CD4-positive, alpha-beta T cell treated with Interferon gamma for 1 hour (primary cell): ENCODE measurements around the gene PRUNE2.
"Not testable (repeated sequence)": the region's sequence is repeated elsewhere in the genome, so short reads cannot be mapped to it uniquely, and the experiment has no call there.

ENCODE experiments used
- DNase-seq: peaks from one replicate; pipeline ENCODE4 v3.0.0-alpha.2; 2020

The PRUNE2 gene

GRCh38 chr9:76858248-76858647 lies 47.7 kb downstream of the PRUNE2 start:
- not testable (repeated sequence) for DNase-seq

- DNase-seq, result no peak
Observed at GRCh38 chr9:76856016-76856415, 49.9 kb downstream of the PRUNE2 start.

GRCh38 chr9:76855015-76855414 lies 50.9 kb downstream of the PRUNE2 start:
- no peak for DNase-seq

- no peak for DNase-seq
Observed at GRCh38 chr9:76852026-76852425, 53.9 kb downstream of the PRUNE2 start.

DNA sequence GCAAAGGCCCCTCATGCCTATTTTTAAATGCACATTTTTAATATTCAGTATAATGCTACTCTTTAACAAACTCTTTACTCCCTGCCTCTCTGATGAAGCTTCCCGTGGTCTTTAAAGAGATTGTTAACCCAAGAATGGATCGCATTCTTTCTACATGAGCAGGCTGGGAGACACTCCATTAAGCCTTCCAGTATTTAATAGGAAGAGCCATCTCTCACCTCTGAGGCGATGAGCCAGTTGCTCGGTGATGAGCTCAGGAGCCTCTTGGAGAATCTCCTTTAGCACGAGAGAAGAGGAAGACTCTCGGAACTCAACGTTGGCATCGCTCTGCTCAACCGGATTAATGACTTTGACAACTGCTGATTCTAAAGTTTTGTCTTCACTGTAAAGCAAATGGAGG lies 59.6 kb downstream of the PRUNE2 start:
- DNase-seq, result no peak

DNA sequence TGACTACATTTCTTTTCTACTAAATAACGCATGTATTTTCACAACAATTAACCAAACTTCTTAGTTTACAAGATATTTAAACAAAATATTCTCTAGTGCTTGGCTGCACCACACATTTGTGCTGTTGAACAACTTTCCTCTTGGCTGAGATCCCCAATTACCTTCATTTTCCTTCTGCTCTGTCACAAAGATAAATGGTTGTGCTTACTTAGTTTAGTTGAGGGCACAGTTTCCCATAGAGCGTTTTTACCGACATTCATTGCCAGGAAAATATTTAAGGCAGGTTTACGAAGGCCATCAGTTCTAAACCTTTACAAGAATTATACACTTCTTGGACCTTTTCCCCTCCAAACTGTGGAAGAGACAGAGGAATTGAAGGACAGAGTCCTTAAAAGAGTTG lies 60.7 kb downstream of the PRUNE2 start:
- no peak for DNase-seq

DNA sequence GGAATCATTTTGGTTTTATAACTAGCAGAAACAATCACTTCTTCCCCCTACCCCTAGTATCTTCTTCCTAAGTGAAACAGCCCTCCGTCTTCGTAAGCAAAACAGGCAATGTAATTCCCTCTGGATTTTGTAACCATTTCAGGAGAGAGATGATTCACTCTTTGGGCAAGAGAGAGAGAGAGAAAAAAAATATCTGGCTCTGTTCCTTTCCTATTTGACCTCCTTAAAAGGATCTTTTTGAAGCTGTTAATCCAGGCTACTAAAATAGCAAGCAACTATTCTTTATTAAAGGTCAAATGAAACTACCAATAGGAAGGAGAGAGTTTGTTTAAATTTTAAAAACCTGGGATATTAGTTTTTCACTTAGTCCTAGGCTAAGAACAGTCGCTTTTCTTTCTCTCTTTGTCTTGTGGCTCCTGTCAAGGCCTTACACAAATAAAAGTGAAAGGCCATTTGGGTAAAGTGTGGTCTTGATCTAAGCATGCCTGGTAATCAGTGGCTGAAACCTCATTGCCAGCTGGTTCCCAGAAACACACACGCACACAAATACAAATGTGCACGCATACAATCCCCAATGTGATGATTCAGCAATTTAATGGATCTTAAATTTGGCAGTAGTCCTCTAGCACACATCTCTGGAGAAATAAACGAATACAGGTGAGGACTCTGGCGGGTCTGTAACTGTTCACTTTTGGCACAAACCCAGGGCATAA lies 70.2 kb downstream of the PRUNE2 start:
- no peak for DNase-seq

GRCh38 chr9:76828447-76828846 lies 77.5 kb downstream of the PRUNE2 start:
- DNase-seq, result no peak

DNA sequence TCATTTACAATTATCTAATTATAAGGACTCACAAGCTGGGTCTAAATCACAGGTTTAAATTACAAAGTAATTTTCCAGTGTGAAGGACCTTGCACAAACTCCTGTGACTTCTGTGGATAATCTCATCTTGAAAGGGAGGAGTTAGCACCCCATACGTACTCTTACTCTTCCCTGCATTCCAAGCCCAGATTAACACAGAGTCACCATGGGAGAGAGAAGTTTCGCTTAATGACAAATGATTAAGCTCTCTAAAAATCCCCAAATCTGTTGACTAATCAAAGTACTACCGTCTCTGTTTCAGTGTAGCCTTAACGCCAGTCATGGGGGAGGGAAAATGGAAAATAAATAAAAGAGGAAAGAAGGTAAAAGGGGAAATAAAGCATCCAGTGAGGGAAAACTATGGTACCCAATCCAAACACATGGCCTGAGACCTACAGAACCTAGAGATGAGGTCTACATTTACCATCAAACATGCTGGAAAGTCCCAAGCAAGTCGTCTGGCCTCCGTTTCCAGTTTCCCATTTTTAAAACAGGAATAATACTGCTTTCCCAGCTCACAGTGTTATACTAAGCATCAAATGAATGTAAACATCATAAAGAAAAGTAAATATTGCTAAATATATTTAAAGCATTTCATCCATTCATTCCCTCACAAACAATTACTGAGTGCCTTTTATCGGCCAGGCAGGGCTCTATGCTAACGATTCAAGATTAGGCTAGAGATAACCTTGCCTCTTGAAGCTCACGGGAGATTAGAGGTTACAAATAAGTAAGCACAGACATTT lies 78.4 kb downstream of the PRUNE2 start:
- DNase-seq, result no peak

- DNase-seq, result no peak
Observed at GRCh38 chr9:76820431-76820830, 85.5 kb downstream of the PRUNE2 start.

- DNase-seq, result no peak
Observed at GRCh38 chr9:76818271-76818670, 87.6 kb downstream of the PRUNE2 start.

DNA sequence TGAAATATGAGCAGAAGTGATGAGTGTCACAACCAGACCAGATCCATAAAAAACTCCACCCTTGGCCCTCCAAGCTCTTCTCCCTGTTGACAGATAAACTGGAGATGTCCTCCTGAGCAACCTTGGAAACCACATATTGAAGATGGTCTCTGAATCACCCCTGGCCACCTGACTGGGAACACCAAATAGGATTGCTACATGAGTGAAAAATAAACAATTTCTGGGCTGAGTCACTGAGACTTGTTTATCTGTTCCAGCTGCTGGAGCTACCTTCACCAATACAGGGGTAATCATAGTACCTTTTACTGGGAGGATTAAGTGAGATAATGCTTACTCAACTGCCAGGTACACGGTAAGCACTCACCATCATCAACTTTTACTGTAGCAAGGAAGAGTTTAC lies 88.4 kb downstream of the PRUNE2 start:
- no peak for DNase-seq

DNA sequence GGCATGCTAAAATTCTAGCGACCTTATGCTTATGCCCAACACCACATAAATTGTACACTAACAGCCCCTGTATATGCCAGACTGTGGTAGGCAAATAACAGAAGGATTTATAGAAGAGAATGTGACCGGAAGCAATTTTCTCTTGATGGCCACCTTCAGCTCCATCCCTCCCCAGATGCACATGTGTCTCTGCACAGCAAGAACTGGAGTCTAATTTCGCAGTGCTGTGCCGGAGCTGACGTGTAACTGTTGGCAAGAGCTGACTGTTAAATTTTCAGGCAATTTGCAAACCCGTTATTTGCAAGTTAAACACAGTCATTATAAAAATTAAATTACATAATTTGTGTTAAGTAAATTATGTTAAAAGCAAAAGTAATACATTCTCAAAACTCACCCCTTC lies 93.3 kb downstream of the PRUNE2 start:
- no peak for DNase-seq

DNA sequence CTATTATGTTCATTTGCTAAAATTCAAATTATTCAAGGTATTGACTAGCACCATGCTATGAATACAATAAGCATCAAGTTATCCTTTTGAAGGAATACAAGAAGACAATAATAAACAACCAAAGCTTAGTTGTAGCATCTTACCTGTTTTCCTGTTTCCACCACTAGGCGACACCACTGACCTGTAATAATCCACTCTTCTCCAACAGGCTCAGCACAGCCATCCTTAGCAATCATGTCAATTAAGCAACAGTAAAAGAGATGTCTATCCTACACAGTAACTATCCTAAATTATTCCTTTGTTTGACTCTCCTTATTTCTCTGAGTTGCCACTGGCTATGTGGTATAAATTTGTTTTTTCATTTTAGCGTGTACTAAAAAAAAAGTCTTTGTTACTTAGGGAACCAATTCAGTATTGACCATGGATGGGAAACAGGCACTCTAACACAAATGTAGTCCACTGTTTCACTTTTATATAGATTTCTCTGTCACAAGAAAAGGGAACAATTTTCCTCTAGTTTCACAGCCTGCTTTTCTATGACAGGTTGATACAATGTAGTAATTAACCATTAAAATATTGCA lies 95.4 kb downstream of the PRUNE2 start:
- no peak for DNase-seq

GRCh38 chr9:76808636-76809035 lies 97.3 kb downstream of the PRUNE2 start:
- DNase-seq, result no peak

DNA sequence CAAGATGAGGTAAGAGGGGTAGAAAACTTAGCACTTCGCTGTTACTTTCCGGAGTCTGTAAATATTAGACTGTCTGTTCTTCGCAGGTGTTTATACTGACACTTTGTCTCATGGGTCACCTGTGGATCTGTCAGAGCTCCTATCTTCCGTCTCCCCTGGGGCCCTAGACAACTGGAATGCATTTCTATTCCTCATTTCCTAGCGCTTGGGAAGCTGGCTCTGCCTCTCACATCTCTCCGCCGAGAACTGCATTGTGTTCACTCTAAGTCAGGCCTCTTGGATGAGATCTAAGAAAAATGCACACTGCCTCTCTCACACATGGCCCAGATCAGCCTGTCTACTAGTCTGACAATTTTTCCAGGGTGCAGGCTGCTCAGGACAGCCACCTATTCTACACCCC lies 102.2 kb downstream of the PRUNE2 start:
- no peak for DNase-seq

DNA sequence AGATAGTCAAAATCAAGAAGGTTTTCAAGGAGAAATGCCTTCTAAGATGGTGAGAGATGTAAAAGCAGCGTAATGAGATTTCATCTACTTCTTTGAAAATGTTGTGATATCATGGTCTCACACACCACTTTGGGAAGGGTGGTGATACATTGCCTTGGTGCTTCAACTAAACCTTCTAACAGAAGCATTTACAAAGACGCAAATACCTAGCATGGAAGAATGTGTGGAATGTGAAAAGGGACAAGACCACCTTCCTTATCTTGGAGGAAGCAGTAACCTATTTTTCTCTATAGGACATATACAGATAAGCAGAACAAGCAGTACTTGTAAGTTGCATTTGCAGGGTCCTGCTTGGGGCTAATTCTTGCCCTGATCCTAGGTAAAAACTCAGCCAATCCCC lies 102.8 kb downstream of the PRUNE2 start:
- DNase-seq, result no peak

GRCh38 chr9:76800901-76801300 lies 105.0 kb downstream of the PRUNE2 start:
- DNase-seq, result no peak

- DNase-seq, result no peak
Observed at GRCh38 chr9:76799473-76799872, 106.4 kb downstream of the PRUNE2 start.

GRCh38 chr9:76798527-76798926 lies 107.4 kb downstream of the PRUNE2 start:
- DNase-seq, result no peak

DNA sequence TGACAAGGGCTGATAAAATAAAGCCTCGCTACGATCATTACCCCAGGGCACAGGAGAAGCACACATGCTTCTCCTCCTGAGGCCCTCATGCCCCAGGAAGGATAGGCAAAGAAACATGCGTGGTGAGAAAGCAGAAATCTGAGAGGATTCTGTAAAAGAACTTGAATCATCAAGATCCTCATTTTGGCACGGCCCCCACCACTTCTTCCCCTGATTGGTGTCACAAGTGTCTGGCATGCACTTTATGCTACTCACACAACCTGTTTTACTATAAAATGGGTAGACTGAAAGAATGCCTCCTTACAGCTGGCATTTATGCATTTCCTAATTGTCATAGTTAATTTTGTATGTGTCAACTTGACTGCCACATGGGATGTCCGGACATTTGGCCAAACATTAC lies 109.6 kb downstream of the PRUNE2 start:
- no peak for DNase-seq

GRCh38 chr9:76793784-76794431 lies 112.0 kb downstream of the PRUNE2 start:
- DNase-seq, result no peak

GRCh38 chr9:76789840-76790239 lies 116.1 kb downstream of the PRUNE2 start:
- no peak for DNase-seq

GRCh38 chr9:76787677-76788076 lies 118.2 kb downstream of the PRUNE2 start:
- no peak for DNase-seq
